DMS153 (cell line): ENCODE data around the gene TPCN1.

Experiments
- DNase-seq: peaks from one replicate; lab custom pipeline; 2025; lab: John Stamatoyannopoulos, UW

The TPCN1 gene

DNA sequence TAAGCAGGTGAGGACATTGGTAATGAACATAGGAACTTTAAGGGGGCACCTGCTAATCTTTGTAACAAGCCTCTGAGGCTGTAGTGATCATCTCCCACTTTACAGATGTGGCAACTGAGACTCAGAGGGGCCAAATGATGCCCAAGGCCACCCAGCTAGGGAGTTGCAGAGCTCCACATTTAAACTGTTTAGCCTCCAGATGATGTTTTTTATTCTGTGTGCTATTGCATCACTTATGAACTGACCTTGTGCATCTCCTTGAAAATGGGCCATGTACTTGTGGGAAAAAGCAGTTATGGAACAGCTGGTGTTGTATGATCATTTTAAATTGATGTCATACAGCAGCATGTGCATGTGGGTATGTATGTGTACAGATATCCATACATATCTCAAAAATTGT is 41.4 kb downstream of the TPCN1 start:
- DNase-seq: no peak

DNA sequence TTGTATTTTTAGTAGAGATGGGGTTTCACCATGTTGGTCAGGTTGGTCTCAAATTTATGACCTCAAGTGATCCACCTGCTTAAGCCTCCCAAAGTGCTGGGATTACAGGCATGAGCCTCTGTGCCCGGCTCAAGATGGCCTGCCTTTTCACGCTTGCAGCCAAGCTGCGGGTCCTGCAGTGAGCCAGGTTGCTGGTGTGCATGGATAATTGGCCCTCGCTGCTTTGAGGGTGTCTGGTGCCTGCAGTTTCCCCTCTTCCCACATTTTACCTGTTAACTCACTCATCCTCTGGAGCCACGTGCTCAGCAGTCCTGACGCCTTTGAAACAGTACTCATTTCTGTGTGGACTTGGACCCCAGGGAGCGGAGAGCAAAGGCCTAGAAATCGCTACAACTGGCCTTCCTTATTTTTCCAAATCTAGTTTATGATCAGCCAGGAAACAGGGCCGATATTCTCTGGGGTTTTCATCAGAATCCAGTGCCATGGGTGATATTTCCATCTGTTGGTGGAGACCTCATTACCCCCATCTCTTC is 42.2 kb downstream of the TPCN1 start:
- DNase-seq: no peak

DNA sequence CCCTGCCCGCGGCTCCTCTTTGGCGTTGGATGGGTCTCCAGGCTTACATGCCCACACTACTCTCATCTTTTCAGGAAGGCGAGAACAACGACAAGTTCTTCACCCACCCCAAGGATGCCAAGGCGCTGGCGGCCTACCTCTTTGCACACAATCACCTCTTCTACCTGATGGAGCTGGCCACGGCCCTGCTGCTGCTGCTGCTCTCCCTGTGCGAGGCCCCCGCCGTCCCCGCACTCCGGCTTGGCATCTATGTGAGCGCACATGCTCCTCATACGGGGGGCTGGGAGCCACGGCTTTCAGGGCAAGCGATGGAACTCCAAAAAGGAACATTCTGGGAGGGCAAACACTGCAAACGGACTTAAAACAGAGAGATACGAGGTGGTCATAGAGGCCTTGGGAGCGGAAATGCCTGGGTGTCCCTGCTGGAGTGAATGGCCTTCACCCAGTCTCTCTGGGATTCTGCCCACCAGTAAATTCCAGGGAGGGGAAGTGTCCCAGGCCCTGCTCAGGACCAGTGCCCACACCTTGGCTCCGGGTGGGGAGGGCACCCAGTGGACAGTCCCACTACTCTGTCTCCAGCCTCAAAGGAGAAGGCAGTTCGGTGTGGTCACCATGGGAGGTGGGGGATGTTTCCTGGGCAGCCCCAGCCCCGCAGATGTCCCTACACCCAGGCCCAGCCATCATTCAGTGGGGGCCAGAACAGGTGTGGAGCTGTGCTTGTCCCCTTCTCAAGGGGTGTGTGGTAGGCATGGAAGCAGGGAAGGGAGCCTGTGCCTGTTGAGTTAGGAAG is 45.0 kb downstream of the TPCN1 start:
- DNase-seq: no peak

DNA sequence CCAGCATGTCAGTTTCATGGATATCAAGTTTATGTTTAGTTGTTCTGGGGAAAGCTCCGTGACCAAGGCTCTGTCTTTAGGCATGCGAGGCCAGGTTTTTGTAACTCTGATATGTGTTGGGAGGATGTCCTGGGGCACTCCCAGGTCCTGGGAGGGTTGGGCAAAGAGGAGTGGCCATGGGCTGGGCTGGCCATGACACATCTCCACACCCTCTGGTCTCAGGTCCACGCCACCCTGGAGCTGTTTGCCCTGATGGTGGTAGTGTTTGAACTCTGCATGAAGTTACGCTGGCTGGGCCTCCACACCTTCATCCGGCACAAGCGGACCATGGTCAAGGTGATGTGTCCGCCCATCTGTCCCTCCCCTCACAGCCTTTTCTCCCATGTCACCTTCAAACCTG is 46.4 kb downstream of the TPCN1 start:
- DNase-seq: no peak

DNA sequence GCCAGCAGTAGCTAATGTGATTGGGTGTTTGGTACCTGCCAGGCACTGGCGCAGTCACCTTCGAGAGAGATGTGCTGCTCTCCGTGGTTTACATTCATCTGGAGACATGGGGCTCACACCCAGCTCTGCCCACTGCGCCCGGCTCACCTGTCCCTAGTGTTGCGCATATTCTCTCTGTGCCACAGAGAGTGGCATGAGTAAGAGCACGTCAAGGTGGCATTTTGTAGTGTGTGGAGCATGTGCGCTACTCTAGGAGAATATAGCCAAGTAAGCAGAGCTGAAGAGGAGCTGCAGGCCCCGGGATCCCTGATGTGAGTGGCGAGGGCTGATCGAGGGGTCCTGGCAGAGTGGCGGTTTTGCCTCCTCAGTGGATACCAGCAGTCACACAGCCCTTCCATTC is 46.9 kb downstream of the TPCN1 start:
- no peak for DNase-seq

DNA sequence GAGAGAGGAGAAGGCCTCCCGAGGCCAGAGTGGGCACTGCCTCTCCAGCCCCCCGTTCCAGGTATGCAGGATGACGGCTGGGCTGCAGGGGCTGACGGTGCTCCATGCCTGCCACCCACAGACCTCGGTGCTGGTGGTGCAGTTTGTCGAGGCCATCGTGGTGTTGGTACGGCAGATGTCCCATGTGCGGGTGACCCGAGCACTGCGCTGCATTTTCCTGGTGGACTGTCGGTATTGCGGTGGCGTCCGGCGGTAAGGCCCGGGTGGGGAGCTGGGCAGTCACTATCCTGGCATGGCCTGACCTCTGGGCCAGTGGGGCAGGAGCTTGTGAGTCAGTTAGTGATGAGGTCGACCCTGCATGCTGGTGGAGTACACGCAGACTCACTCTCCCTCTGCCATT is 47.4 kb downstream of the TPCN1 start:
- DNase-seq: no peak

DNA sequence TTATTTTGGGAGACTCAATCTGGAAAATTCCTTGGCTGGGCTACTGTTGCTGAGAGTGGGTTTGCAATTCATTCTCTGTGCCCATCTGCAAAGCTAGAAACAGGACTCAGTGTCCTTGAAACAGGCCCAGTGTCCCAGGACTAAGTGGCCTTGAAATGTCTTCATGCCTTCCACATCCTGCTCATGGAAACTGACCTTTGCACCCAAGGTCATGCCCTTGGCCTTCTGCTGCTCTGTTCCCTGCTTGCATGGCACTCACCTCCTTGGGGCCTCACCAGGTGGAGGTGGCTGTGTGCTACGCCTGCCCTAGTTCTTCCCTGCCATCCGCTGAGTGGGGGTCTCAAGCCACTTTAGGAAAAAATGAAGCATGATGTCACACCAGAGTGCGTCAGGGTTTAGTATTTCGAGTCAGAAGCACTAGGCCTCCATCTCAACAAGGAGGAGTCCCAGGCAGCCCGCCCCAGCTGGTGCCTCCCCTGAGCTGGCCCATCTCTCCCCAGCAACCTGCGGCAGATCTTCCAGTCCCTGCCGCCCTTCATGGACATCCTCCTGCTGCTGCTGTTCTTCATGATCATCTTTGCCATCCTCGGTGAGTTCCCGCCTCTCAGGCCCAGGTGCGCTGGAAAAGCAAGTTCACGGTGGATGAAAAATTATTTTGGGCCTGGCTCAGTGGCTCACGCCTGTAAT is 48.1 kb downstream of the TPCN1 start:
- no peak for DNase-seq

DNA sequence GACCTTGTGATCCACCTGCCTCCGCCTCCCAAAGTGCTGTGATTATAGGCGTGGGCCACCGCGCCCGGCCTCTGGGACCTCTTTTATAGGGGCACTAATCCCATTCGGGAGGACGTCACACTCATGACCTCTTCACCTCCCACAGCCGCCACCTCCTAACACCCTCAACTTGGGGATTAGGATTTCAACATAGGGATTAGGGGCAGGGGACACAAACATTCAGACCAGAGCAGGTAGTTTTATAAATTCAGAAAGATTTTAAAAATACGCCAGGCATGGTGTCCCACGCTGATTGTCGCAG is 49.4 kb downstream of the TPCN1 start:
- no peak for DNase-seq

DNA sequence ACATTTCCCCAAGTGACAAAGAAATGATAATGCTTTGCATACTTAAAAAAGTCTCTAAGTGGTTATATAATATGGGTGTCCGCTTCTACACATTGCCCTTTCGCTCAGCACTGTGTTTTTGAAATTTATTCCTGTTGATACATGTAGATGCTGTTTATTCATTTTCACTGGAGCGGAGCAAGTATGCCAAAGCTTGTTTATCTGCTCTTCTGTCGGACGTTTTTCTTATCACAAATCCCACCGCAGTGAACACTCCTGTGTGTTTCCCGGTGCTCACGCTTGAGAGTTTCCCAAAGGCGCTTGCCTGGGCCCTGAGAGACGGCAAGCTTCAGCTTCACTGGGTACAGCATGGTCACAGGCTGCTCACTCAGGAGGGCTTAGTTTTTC is 50.2 kb downstream of the TPCN1 start:
- DNase-seq: no peak

DNA sequence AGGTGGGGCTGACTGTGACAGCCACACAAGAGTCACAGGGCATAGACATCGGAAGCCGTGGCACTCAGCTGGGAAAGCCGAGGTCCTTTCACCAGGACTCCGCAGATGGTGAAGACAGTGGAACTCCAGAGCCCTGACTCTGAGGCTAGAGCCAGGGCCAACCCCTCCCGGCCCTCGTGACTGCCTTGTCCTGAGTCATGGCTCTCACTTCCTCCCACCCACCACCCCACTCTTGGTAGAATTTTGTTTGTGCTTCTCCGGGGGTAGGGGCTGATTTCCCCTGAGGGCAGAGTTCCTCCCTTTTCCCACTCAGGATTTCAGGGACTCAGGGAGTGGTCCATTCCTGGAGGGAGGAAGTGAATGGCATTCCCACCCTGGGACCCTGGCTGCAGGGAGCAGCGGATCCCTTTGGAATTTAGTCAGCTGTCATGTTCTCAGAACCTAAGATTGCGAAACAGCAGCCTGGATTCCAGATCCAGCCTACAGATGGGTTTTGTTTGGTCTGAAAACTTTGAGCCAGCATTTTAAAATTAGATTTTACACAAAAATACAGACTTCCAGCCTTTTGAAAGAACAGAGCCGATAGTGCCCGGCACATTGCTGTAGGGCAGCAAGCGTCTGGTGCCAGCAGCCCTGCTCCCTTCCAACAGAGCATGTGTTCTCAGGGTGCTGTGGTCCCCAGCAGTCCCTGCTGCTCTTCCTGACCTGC is 50.7 kb downstream of the TPCN1 start:
- no peak for DNase-seq

DNA sequence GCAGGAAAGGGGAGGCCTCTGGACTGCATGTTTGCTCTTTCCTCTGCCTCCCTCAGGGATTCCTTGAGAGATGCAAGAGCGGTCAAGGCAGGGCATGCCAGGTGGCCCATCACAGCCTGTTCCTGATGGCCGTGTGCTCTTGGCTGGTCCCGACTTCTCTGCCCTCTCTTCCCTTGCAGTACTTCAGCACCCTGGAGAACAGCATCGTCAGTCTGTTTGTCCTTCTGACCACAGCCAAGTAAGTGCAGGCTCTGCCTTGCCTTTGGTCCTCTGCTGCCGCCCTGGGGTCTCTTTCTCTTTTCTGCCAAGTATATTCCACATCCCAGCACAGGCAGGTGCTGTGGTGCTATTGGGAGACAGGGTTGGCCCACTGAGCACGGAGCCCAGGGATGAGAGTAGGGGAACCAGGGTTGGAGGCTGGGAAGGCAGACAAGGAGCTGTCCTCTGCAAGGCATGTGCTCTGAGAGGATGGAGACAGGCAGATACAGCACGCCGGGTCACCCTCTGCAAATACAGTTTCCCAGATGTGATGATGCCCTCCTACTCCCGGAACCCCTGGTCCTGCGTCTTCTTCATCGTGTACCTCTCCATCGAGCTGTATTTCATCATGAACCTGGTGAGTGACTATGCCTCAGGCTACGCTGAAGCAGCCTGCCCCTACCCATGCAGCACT is 51.9 kb downstream of the TPCN1 start:
- DNase-seq: no peak

DNA sequence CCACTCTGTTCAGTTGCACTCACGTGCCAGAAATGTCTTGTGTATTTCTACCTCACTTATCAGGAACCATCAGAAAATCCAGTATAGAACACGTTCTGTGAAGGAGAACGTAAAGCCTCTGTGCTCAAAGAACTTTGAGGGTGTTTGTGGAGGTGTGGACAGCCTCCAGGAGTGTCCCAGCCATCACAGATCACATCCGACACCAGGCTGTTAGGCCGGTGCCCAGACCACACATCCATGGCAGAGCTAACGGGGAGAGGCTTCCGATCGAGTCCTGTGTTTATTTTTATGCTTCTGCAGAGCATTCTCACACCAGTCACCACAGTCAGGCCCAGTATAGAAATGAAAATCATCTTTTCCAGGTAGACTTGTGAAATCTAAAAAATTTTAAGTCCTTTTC is 53.6 kb downstream of the TPCN1 start:
- no peak for DNase-seq

DNA sequence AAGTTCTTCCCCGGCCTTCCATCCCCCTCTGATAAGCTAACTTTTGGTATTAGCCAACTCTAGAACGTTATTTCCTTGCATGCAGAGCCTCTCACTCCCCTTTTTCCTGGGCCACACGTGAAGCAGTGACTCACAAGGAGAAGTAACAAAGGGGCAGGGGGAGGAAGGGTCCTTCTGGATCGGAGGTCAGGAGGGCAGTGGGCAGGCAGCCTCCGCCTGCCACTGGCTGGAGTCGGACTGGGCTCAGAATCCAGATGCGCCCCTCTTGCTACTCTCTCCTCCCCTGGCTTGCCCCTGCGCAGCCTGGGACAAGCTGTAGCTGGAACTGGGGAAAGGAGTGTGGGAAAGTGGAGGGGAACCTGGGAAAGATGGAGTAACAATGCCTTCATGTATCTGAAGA is 55.0 kb downstream of the TPCN1 start:
- no peak for DNase-seq

DNA sequence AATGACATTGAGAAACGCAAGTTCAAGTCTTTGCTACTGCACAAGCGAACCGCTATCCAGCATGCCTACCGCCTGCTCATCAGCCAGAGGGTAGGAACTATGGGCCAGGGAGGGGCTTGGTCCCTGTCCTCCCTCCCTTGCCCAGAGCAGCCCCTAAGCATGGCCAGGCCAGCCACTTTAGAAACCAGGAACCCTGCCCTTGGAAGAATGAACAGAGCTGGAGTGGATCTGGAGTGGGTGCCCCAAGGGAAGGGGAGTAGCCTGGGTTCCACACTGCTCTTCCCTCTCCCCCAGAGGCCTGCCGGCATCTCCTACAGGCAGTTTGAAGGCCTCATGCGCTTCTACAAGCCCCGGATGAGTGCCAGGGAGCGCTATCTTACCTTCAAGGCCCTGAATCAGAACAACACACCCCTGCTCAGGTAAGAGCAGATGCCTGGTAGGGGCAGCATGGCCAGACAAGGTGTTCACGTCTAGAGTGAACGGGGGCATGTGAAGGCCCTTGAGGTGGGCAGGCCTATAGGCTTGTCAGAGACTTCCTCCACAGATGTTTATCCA is 55.8 kb downstream of the TPCN1 start:
- no peak for DNase-seq

DNA sequence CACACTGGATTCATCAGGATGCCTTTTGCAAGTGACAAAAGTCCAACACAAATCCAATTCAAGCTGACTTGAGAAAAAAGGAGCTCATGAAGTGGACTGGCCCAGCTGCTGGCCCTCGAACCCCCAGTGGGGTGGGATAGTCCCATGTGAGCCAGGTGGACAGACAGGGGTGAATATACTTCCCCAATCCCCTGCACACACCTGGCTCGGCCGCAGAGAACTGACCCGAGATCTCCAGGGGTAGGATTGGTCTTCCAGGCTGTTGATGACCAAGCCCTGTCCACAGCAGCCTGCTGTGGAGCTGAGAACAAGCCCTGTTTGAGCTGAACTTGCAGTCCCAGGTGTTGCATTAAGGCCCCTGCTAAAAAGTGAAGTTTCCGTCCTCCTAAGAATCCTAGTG is 56.2 kb downstream of the TPCN1 start:
- DNase-seq: no peak

DNA sequence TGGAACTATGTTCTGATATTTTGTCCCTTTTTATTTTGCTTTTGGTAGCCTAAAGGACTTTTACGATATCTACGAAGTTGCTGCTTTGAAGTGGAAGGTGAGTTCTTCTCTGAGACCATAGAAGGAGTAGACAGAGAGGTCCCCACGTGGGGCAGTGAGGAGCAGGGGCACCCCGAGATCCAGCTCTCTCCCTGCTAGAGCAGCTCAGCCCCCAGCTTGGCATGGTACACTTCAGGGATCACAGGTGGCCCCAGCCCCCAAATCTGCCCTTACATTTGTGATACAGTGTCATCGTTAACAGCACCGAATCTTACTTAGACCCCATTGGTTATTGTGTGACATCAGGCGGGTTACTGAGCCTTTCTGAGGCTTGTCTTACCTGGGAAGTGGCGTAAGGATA is 56.9 kb downstream of the TPCN1 start:
- DNase-seq: no peak

DNA sequence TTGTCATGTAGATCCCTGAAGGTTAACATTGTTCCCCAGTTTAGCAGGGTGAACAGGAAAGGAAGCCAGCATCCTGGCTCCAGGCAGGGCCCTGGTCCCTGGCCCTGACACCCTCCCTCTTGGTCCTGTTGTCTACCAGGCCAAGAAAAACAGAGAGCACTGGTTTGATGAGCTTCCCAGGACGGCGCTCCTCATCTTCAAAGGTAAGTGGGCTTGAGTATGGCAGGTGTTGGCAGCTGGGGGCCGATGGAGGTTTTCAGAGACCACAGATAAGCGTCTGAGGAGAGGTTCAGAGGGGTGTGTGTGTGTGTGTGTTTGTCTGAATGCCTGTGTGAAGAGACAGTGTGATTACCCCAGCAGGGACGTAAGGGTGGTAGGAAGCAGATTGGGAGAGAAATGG is 57.4 kb downstream of the TPCN1 start:
- DNase-seq: no peak

DNA sequence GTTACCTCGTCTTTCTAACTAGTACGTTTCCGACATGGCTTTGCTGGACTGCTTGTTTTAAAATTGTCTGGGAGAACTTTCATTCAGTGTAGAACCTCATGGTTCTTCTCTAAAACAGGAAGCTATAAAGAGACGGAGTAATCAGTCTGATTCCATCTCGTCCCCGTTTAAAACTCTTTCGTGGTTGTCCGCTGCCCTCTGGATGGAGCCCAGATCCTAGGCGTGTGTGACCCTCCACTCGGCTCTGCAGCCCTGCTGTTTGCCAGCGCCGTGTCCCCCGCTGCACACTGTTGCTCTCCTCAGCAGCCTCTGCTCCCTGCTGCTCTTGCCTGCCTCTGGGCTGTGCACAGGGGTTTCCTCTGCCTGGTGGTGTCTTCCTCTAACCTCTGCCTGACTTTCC is 63.5 kb downstream of the TPCN1 start:
- no peak for DNase-seq

DNA sequence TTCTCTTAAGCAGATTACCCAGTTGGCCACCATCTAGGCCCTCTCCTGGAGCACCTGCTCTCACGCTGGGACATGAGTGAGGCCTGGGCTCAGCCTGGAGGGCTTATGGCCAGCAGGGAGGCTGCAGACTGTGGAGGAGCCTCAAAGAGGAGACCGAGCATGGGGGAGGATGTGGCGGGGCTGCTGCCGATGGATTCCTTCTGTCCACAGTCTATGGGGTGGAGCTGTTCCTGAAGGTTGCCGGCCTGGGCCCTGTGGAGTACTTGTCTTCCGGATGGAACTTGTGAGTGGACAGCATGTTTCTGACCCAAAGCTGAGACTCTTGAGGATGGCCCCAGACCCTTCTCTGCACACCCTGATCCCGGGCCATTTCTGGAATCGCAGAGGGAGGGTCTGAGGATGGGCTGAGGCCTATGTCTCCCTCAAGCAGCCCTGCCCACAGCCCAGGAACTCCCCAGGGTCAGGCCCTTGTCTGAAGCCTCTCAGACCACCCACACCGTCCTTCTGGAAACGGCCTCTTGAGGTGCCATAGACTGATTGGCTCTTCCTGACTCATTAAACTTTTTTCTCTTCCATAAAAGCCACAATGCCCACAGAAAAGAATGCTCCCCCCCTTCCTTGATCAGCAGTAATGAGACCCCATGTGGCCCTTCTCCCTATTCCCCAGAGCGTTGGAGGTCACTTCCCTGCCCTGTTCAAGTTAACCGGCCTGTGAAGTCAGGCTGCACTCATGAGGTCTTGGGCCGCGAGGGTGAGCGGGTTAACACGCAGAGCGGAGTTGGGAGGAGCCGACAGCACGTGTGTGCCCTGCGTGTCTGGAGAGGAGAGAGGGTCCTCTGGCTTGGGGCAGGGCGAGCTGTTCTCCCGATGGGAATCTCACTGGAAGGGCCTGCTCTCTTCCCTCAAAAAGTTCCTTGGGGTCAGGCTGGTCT is 64.7 kb downstream of the TPCN1 start:
- DNase-seq: no peak

DNA sequence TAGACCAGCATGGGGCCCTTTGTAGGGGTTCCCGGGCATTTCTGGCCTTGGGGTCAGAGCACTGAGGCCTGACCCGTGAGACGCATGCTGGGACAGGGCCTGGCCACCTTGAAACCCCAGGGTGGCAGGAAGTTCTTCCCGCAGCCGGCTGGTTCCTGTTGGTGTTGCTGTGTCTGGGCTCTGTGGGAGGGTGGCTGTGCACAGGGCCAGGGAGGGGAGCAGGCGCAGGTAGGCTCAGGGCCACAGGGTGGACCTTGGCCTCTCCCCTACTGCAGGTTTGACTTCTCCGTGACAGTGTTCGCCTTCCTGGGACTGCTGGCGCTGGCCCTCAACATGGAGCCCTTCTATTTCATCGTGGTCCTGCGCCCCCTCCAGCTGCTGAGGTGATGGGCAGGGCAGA is 65.4 kb downstream of the TPCN1 start:
- DNase-seq: no peak
